ENCODE data around the gene SNED1.
A peak's percentile ranks its signal among the peaks of the same experiment; 100 is the strongest.

Gene SNED1

GRCh38 chr2:240988146-240988545, 10.3 kb upstream of the SNED1 start:
- TF ChIP-seq, protein P1, sequence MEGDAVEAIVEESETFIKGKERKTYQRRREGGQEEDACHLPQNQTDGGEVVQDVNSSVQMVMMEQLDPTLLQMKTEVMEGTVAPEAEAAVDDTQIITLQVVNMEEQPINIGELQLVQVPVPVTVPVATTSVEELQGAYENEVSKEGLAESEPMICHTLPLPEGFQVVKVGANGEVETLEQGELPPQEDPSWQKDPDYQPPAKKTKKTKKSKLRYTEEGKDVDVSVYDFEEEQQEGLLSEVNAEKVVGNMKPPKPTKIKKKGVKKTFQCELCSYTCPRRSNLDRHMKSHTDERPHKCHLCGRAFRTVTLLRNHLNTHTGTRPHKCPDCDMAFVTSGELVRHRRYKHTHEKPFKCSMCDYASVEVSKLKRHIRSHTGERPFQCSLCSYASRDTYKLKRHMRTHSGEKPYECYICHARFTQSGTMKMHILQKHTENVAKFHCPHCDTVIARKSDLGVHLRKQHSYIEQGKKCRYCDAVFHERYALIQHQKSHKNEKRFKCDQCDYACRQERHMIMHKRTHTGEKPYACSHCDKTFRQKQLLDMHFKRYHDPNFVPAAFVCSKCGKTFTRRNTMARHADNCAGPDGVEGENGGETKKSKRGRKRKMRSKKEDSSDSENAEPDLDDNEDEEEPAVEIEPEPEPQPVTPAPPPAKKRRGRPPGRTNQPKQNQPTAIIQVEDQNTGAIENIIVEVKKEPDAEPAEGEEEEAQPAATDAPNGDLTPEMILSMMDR (IDR thresholded peaks at IDR 0.05; ENCODE audit: insufficient read depth, missing control alignments): no peak
- DNase-seq (ENCODE audit: insufficient read length, low spot score) (no peak), FAIRE-seq (no peak)

GRCh38 chr2:240988571-240989271, 9.7 kb upstream of the SNED1 start:
- no peak for FAIRE-seq
- TF ChIP-seq, protein P1 (IDR thresholded peaks at IDR 0.05; ENCODE audit: insufficient read depth, missing control alignments): no peak

GRCh38 chr2:240989451-240990265, 8.8 kb upstream of the SNED1 start:
- FAIRE-seq (no peak), DNase-seq (ENCODE audit: insufficient read length, low spot score) (no peak)
- TF ChIP-seq, protein P1 (IDR thresholded peaks at IDR 0.05; ENCODE audit: insufficient read depth, missing control alignments): peak; percentile 40

More at GRCh38 chr2:240988571-240989271, 9.7 kb upstream of the SNED1 start:
- DNase-seq (ENCODE audit: insufficient read length, low spot score): no peak

GRCh38 chr2:240990266-240990529, 8.2 kb upstream of the SNED1 start:
- no peak for DNase-seq (ENCODE audit: insufficient read length, low spot score)
- no peak for FAIRE-seq
- TF ChIP-seq, protein P1 (IDR thresholded peaks at IDR 0.05; ENCODE audit: insufficient read depth, missing control alignments): no peak

DNA sequence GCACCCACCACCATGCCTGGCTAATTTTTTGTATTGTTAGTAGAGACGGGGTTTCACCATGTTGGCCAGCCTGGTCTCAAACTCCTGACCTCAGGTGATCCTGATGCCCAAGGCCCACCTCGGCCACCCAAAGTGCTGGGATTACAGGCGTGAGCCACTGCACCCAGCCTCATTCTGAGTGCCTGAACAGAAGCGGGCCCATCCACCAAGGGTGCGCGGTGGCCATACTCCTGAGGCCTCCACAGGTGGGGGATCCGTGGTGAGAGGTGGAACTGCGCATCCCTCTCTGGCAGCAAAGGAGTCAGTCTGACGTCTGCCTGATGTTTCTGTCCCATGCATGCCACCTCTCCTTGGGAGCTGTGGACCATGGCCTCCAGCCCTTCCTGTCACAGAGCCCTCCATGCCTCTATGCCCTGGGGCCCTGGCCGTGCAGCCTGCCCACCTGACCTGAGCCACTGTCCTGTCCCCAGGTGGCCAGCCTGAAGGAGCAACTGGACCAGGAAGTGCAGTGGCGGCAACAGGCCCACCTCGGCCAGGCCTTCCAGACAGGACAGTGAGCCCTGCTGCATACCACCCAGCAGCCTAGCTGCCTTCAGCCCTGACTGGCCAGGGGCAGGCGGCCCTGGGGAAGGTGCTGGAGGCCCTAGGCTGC, 7.6 kb upstream of the SNED1 start:
- TF ChIP-seq, protein P1 (IDR thresholded peaks at IDR 0.05; ENCODE audit: insufficient read depth, missing control alignments): no peak
- FAIRE-seq (no peak), DNase-seq (ENCODE audit: insufficient read length, low spot score) (no peak)

- FAIRE-seq (no peak), DNase-seq (ENCODE audit: insufficient read length, low spot score) (no peak)
- TF ChIP-seq, protein P1 (IDR thresholded peaks at IDR 0.05; ENCODE audit: insufficient read depth, missing control alignments): no peak
Observed at GRCh38 chr2:240991378-240992263, 6.8 kb upstream of the SNED1 start.

Measured in D721Med (cell line).